ENCODE measurements around the gene KIAA1671. TPM values are rescaled to one million over a fixed set of nuclear protein-coding genes. Genes with fewer than 3 reads are reported as not detected.

KIAA1671 gene
- total RNA-seq, 1 donor from 2014 or later = 62.1 TPM

DNA sequence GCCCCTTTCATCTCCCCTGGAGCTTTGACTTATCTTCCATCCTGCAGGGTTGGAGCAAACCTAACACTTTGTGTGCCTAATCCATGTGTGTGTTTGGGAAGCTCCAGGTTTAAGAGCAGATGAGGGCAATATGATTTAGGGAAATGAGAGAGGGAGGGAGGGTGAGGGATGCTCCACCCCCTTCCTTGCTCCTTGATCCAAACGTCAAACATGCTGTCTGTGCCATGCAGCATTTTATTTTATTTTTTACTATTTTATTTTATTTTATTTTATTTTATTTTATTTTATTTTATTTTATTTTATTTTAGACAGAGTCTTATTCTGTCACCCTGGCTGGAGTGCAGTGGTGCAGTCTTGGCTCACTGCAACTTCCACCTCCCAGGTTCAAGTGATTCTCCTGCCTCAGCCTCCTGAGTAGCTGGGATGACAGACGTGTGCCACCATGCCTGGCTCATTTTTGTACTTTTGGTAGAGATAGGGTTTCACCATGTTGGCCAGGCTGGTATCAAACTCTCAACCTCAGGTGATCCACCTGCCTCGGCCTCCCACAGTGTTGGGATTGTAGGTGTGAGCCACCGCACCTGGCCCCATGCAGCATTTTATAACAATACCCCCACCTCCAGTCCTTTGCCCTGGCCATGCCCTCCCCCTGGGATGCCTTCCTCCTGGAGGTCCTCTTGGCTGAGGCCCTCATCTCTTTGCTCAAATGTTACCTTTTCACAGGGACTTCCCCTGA, 194.6 kb downstream of the KIAA1671 start:
- H3K27me3 Mint-ChIP-seq = no peaks in the 10 kb centered on the region
- no peak for DNase-seq (ENCODE audit: low spot score, unreplicated experiment)
- H3K9me3 Mint-ChIP-seq (ENCODE audit: low read depth) = no peaks in the 10 kb centered on the region
- H3K4me3 Mint-ChIP-seq (ENCODE audit: low read depth) = no peak overlapping the region
- TF ChIP-seq, protein P1, sequence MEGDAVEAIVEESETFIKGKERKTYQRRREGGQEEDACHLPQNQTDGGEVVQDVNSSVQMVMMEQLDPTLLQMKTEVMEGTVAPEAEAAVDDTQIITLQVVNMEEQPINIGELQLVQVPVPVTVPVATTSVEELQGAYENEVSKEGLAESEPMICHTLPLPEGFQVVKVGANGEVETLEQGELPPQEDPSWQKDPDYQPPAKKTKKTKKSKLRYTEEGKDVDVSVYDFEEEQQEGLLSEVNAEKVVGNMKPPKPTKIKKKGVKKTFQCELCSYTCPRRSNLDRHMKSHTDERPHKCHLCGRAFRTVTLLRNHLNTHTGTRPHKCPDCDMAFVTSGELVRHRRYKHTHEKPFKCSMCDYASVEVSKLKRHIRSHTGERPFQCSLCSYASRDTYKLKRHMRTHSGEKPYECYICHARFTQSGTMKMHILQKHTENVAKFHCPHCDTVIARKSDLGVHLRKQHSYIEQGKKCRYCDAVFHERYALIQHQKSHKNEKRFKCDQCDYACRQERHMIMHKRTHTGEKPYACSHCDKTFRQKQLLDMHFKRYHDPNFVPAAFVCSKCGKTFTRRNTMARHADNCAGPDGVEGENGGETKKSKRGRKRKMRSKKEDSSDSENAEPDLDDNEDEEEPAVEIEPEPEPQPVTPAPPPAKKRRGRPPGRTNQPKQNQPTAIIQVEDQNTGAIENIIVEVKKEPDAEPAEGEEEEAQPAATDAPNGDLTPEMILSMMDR (IDR thresholded peaks at IDR 0.05; ENCODE audit: unreplicated experiment) = no peak
- H3K36me3 Mint-ChIP-seq (ENCODE audit: insufficient read depth) = no peaks in the 10 kb centered on the region
- H3K27ac Mint-ChIP-seq = peak overlapping the region; percentile 17
- H3K4me1 Mint-ChIP-seq (ENCODE audit: low read depth) = peaks cover 20% of the 10 kb centered on the region

DNA sequence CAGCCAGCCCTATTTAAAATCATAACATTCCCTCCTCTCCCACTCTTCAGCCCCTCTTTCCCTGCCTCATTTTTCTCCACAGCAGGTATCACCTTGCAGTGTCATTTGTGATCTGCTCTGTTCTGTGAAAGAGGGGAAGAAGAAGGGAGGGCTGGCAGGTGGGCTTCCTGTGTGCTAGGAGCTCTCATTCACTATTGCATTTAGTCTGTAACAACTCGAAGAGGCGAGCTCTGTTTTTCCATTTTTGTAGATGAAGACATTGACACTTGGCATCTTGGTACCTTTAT, 195.1 kb downstream of the KIAA1671 start:
- TF ChIP-seq, protein P1 (IDR thresholded peaks at IDR 0.05; ENCODE audit: unreplicated experiment) = no peak
- H3K4me3 Mint-ChIP-seq (ENCODE audit: low read depth) = no peak overlapping the region
- DNase-seq (ENCODE audit: low spot score, unreplicated experiment) = no peak
- H3K27ac Mint-ChIP-seq = peak overlapping the region; percentile 17
- peaks cover 20% of the 10 kb centered on the region for H3K4me1 Mint-ChIP-seq (ENCODE audit: low read depth)
- no peaks in the 10 kb centered on the region for H3K27me3 Mint-ChIP-seq
- H3K9me3 Mint-ChIP-seq (ENCODE audit: low read depth) = no peaks in the 10 kb centered on the region
- H3K36me3 Mint-ChIP-seq (ENCODE audit: insufficient read depth) = no peaks in the 10 kb centered on the region

DNA sequence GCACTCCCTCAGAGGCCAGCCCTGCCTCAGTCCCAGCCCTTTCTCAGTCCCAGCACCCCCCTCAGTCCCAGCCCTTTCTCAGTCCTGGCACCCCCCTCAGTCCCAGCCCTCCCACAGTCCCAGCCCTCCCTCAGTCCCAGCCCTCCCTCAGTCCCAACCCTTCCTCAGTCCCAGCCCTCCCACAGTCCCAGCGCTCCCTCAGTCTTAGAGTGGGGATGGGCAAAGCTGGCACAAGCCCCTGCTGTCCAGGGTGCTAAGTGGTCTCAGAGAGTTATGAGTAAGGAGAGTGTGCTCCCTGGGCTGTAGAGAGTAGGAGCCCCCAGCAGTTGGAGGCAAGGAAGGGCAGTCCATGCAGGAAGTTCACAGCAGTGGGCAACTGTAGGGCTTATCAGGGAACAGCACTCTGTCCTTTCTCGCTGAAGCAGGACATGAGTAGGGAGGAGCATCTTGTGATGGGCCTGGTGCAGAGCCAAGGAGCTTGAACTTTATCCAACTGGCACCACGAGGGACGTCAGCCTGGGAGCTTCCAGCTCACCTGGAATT, 195.7 kb downstream of the KIAA1671 start:
- DNase-seq (ENCODE audit: low spot score, unreplicated experiment) = no peak
- Mint-ChIP-seq H3K9me3 (ENCODE audit: low read depth) (no peaks in the 10 kb centered on the region), H3K27me3 (no peaks in the 10 kb centered on the region), H3K36me3 (ENCODE audit: insufficient read depth) (no peaks in the 10 kb centered on the region), H3K4me1 (ENCODE audit: low read depth) (peaks cover 20% of the 10 kb centered on the region), H3K4me3 (ENCODE audit: low read depth) (no peak overlapping the region), H3K27ac (no peak overlapping the region)
- TF ChIP-seq, protein P1 (IDR thresholded peaks at IDR 0.05; ENCODE audit: unreplicated experiment) = no peak

DNA sequence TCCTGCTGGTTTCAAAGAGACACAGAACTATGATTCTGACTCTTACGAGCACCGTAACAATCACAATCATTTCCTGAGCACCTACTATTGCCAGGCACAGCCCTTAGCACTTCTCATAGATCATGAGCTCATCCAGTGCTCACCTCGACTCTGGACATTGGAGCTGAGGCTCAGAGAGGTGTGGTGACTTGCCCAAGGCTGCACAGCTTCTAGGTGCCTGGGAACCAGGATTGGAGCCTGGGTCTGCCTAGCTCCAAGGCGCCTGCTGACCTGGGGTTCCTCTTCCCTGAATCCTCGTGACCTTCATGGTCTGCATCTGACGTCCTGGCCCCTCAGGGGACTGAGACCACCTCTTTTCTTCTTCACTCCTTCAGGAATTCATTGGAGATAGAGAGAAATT, 196.5 kb downstream of the KIAA1671 start:
- no peaks in the 10 kb centered on the region for H3K9me3 Mint-ChIP-seq (ENCODE audit: low read depth)

DNA sequence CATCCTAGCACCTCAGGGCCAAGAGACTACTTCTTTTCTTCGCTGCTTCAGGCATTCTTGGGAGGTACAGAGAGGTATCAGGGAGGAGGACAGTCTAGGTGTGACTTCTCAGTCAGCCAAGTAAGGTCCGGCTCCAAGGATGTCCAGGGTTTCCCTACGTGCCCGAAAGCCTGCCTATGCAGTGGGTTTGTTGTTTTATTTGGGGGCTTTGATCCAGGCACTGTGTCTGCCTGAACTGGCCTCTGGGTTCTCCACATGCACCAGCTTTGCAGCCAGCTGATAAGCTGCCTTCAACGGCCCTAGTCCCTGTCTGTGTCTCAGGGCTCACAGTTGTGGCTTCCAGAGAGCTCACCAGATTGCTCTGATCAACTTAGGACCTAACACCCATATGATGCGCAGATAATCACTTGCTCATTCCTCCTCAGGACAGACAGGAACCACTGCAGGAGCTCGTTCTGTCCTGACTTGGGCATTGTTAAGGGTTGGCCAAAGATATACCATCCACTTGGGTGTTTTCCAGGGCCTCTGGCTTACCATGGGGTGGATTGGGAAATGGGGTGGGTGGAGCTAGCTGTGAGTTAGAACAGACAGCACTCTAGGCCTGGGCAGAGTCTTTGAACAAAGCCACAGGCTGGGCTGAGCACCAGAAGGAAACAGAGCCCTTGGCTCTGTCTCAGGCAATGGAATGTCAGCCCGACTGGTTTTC, 201.6 kb downstream of the KIAA1671 start:
- Mint-ChIP-seq H3K4me3 (ENCODE audit: low read depth) (no peak overlapping the region), H3K27me3 (no peaks in the 10 kb centered on the region), H3K9me3 (ENCODE audit: low read depth) (no peaks in the 10 kb centered on the region), H3K4me1 (ENCODE audit: low read depth) (peaks cover 1% of the 10 kb centered on the region), H3K36me3 (ENCODE audit: insufficient read depth) (peaks cover 1% of the 10 kb centered on the region), H3K27ac (peak overlapping the region; percentile 45)
- TF ChIP-seq, protein P1 (IDR thresholded peaks at IDR 0.05; ENCODE audit: unreplicated experiment) = no peak
- DNase-seq (ENCODE audit: low spot score, unreplicated experiment) = no peak

More for the DNA sequence above, 196.5 kb downstream of the KIAA1671 start:
- Mint-ChIP-seq H3K4me1 (ENCODE audit: low read depth) (peaks cover 19% of the 10 kb centered on the region), H3K27me3 (no peaks in the 10 kb centered on the region), H3K27ac (no peak overlapping the region), H3K4me3 (ENCODE audit: low read depth) (no peak overlapping the region), H3K36me3 (ENCODE audit: insufficient read depth) (no peaks in the 10 kb centered on the region)
- TF ChIP-seq, protein P1 (IDR thresholded peaks at IDR 0.05; ENCODE audit: unreplicated experiment) = no peak
- no peak for DNase-seq (ENCODE audit: low spot score, unreplicated experiment)
